ENCODE measurements around the gene LMBRD1. TPM values are rescaled to one million over a fixed set of nuclear protein-coding genes. Genes with fewer than 3 reads are reported as not detected.

The LMBRD1 gene
- total RNA-seq, 1 experiment from 2014 or later, result 20.7 TPM

DNA sequence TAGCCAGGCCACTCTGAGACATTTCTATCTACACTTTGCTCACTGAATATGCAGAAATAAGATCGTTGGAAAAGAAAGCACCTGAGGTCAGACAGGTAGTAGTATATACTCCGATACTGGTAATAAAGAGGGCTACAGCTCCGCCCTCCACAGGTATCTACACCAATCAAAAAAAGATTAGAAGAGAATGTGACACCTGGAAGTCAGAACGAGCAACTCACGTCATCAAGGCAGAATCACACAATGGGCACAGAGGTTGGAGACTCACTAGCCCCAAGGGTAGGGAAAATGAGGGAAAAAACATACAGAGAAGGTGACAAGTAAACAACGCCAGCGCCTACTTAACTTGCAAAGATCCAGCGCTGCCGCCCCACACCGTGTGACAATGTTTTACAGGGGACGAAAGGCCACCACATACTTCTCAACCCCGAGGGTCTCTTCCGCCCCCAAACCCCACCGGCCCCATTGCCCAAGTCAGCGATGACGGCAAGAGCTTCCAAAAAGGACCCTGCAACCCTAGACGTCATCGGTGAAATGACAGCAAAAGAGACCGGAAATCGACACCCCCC, 653 bp downstream of the LMBRD1 start:
- POLR2A ChIA-PET, result interaction anchor here (0.6 to 1.5 kb wide), 9 partner anchors 9 to 915 kb away, joined by 3 to 13 read pairs (median 4); no protein-coding TSS in a partner anchor
- peaks cover 18% of the 10 kb centered on the region for H3K4me1 Mint-ChIP-seq (ENCODE audit: insufficient read depth, unreplicated experiment)
- BruUV-seq (replicated peaks), result no TSS peak
- H3K9me3 Mint-ChIP-seq (ENCODE audit: unreplicated experiment), result no peaks in the 10 kb centered on the region
- intact Hi-C loops (cut with micrococcal nuclease), result no loop called here
- H3K27me3 Mint-ChIP-seq (ENCODE audit: insufficient read depth, unreplicated experiment), result no peaks in the 10 kb centered on the region
- peak; percentile 71 for DNase-seq (ENCODE audit: unreplicated experiment)
- TF ChIP-seq, protein P1, sequence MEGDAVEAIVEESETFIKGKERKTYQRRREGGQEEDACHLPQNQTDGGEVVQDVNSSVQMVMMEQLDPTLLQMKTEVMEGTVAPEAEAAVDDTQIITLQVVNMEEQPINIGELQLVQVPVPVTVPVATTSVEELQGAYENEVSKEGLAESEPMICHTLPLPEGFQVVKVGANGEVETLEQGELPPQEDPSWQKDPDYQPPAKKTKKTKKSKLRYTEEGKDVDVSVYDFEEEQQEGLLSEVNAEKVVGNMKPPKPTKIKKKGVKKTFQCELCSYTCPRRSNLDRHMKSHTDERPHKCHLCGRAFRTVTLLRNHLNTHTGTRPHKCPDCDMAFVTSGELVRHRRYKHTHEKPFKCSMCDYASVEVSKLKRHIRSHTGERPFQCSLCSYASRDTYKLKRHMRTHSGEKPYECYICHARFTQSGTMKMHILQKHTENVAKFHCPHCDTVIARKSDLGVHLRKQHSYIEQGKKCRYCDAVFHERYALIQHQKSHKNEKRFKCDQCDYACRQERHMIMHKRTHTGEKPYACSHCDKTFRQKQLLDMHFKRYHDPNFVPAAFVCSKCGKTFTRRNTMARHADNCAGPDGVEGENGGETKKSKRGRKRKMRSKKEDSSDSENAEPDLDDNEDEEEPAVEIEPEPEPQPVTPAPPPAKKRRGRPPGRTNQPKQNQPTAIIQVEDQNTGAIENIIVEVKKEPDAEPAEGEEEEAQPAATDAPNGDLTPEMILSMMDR (IDR thresholded peaks at IDR 0.05; ENCODE audit: unreplicated experiment), result no peak
- no peaks in the 10 kb centered on the region for H3K36me3 Mint-ChIP-seq (ENCODE audit: insufficient read depth, unreplicated experiment)
- H3K27ac Mint-ChIP-seq (ENCODE audit: low read depth, unreplicated experiment), result peak overlapping the region; percentile 91
- H3K4me3 Mint-ChIP-seq (ENCODE audit: unreplicated experiment), result peak overlapping the region; percentile 85
- CTCF ChIA-PET, result interaction anchor here (0.6 to 1.9 kb wide), 9 partner anchors 9 to 1157 kb away, joined by 3 to 7 read pairs (median 3); no protein-coding TSS in a partner anchor

DNA sequence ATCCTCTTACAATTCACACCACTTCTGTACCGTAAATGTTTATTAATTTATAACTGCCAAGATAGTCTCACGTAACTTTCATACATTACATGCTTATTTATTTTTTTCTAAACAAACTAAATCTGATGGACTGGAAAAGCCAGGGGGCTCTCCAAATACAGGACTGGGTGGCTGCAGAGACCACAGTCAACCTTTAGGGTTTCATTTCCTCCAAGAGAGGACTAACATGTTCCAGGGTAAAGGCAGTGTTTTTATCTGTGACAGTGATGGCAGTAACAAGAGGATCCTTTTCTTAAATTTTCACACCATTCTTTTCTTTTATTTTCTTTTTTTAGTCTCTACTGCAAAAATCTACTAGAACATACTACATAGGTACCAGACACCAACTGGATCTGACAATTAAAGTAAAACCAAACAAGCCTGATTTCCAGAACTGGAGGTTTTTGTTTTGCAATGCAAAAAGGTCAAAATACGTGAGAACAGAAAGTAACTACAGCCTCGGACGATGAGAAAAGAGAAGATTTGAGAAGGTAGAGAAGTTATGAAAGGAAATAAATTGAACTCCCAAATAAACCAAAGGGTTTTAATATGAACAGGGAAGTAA, 1.2 kb downstream of the LMBRD1 start:
- intact Hi-C loops (cut with micrococcal nuclease), result no loop called here
- CTCF ChIA-PET, result interaction anchor here (0.5 to 1.2 kb wide), 3 partner anchors 9 to 67 kb away, joined by 3 to 5 read pairs (median 3); no protein-coding TSS in a partner anchor

DNA sequence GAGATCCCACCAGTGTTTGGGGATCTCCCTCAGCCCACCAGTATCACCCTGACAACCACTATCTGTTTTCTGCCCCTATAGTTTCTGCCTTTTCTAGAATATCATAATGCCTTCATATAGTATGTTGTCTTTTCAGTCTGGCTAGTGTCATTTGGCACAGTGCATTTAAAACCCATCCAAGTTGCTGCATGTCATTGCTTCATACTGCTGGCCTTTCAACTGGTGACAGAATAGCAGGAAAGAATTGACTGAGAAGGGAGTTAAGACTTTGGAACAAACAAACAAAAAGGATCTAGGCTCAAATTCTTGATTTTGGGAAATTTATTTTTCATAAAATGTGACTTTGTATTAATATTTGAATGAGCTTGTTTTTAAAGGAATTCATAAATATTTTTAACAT, 4.5 kb downstream of the LMBRD1 start:
- Mint-ChIP-seq H3K4me3 (ENCODE audit: unreplicated experiment) (no peak overlapping the region), H3K27me3 (ENCODE audit: insufficient read depth, unreplicated experiment) (no peaks in the 10 kb centered on the region), H3K36me3 (ENCODE audit: insufficient read depth, unreplicated experiment) (peaks cover 4% of the 10 kb centered on the region), H3K9me3 (ENCODE audit: unreplicated experiment) (no peaks in the 10 kb centered on the region), H3K27ac (ENCODE audit: low read depth, unreplicated experiment) (no peak overlapping the region), H3K4me1 (ENCODE audit: insufficient read depth, unreplicated experiment) (peaks cover 16% of the 10 kb centered on the region)
- DNase-seq (ENCODE audit: unreplicated experiment), result no peak
- TF ChIP-seq, protein P1 (IDR thresholded peaks at IDR 0.05; ENCODE audit: unreplicated experiment), result no peak
- ChIA-PET POLR2A (interaction anchor here (0.8 kb wide), 1 partner anchor 12 kb away, joined by 3 read pairs; no protein-coding TSS in a partner anchor), CTCF (interaction anchor here (0.5 kb wide), 1 partner anchor 43 kb away, joined by 3 read pairs; no protein-coding TSS in a partner anchor)
- BruUV-seq (replicated peaks), result no TSS peak
- intact Hi-C loops (cut with micrococcal nuclease), result no loop called here

More for the DNA sequence above, 1.2 kb downstream of the LMBRD1 start:
- no peaks in the 10 kb centered on the region for H3K9me3 Mint-ChIP-seq (ENCODE audit: unreplicated experiment)
- POLR2A ChIA-PET, result interaction anchor here (0.6 to 1.5 kb wide), 8 partner anchors 8 to 916 kb away, joined by 3 to 13 read pairs (median 4); no protein-coding TSS in a partner anchor
- H3K27me3 Mint-ChIP-seq (ENCODE audit: insufficient read depth, unreplicated experiment), result no peaks in the 10 kb centered on the region
- peak overlapping the region; percentile 91 for H3K27ac Mint-ChIP-seq (ENCODE audit: low read depth, unreplicated experiment)
- no peaks in the 10 kb centered on the region for H3K36me3 Mint-ChIP-seq (ENCODE audit: insufficient read depth, unreplicated experiment)
- peaks cover 20% of the 10 kb centered on the region for H3K4me1 Mint-ChIP-seq (ENCODE audit: insufficient read depth, unreplicated experiment)
- no peak for DNase-seq (ENCODE audit: unreplicated experiment)
- TF ChIP-seq, protein P1 (IDR thresholded peaks at IDR 0.05; ENCODE audit: unreplicated experiment), result no peak
- peak overlapping the region; percentile 85 for H3K4me3 Mint-ChIP-seq (ENCODE audit: unreplicated experiment)
- BruUV-seq (replicated peaks), result TSS peak; percentile 50

DNA sequence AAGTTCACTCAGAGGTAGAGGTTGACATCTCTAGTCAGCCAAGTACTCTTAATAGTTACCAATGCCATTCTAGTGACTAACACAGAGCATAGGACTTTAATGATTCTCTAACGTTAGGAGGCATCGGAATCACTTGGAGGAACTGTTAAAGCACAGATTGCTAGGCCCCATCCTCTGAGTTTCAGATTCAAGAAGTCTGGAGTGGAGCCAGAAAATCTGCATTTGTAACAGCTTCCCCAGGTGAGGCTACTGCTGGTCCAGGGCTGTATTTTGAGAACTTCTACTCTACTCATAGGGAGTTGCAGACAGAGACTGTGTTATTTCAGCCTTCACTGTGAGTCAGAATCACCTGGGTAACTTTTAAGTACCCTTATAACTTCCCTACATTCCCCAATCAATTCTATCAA, 5.7 kb downstream of the LMBRD1 start:
- H3K4me3 Mint-ChIP-seq (ENCODE audit: unreplicated experiment), result no peak overlapping the region
- H3K9me3 Mint-ChIP-seq (ENCODE audit: unreplicated experiment), result no peaks in the 10 kb centered on the region
- POLR2A ChIA-PET, result no interaction called here
- TF ChIP-seq, protein P1 (IDR thresholded peaks at IDR 0.05; ENCODE audit: unreplicated experiment), result no peak
- intact Hi-C loops (cut with micrococcal nuclease), result no loop called here
- peaks cover 9% of the 10 kb centered on the region for H3K36me3 Mint-ChIP-seq (ENCODE audit: insufficient read depth, unreplicated experiment)
- BruUV-seq (replicated peaks), result no TSS peak
- peaks cover 11% of the 10 kb centered on the region for H3K4me1 Mint-ChIP-seq (ENCODE audit: insufficient read depth, unreplicated experiment)
- H3K27me3 Mint-ChIP-seq (ENCODE audit: insufficient read depth, unreplicated experiment), result no peaks in the 10 kb centered on the region
- CTCF ChIA-PET, result interaction anchor here (0.6 to 0.7 kb wide), 3 partner anchors 100 to 1225 kb away, joined by 3 read pairs; no protein-coding TSS in a partner anchor
- DNase-seq (ENCODE audit: unreplicated experiment), result no peak
- no peak overlapping the region for H3K27ac Mint-ChIP-seq (ENCODE audit: low read depth, unreplicated experiment)
